ENCODE data around the gene ARHGAP15. TPM values are rescaled to one million over a fixed set of nuclear protein-coding genes. Genes with fewer than 3 reads are reported as not detected.

ARHGAP15 gene
- polyA plus RNA-seq, 1 donor from 2014 or later, result 0.30 TPM

DNA sequence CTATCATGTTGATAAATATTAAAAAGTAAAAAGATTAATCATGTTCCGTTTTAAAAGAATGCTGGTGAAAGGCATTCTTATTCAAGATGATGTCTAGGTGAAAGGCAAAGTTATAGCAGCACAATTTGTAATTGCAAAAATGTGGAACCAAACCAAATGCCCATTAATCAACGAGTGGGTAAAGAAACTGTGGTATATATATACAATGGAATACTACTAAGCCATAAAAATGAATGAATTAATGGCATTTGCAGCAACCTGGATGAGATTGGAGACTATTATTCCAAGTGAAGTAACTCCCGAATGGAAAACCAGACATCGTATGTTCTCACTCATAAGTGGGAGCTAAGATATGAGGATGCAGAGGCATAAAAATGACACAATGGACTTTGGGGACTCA is 286.4 kb downstream of the ARHGAP15 start:
- Histone ChIP-seq H3K4me2 (ENCODE audit: low read length) (no peak overlapping the region), H4K20me1 (ENCODE audit: insufficient read depth) (no peaks in the 10 kb centered on the region), H3K27ac (ENCODE audit: low read length) (no peak overlapping the region), H3K27me3 (ENCODE audit: insufficient read depth, low read depth, low read length) (no peaks in the 10 kb centered on the region), H3F3A (ENCODE audit: insufficient read depth, low read length, poor library complexity, severe bottlenecking) (no peaks in the 10 kb centered on the region), H3K4me3 (ENCODE audit: low read length) (no peak overlapping the region), H3K36me3 (ENCODE audit: insufficient read depth, low read length) (no peaks in the 10 kb centered on the region), H3K9me2 (ENCODE audit: insufficient read depth, low read length) (no peaks in the 10 kb centered on the region), H3K9ac (ENCODE audit: low read length) (no peak overlapping the region), H3K79me2 (replicated peaks; ENCODE audit: insufficient read depth, low read length) (no peaks in the 10 kb centered on the region), H2AFZ (ENCODE audit: low read depth, low read length) (no peak overlapping the region), H3K9me3 (ENCODE audit: low read length) (no peaks in the 10 kb centered on the region)
- TF ChIP-seq MXI1 (conservative IDR thresholded peaks at IDR 0.05; ENCODE audit: poor library complexity, severe bottlenecking) (no peak), EZH2 (IDR thresholded peaks at IDR 0.05; ENCODE audit: borderline replicate concordance, insufficient read depth, low read length, poor library complexity, severe bottlenecking) (no peak), CTCF (IDR thresholded peaks at IDR 0.05; ENCODE audit: poor library complexity, severe bottlenecking) (no peak), SMC3 (conservative IDR thresholded peaks at IDR 0.05; ENCODE audit: poor library complexity) (no peak), EP300 (conservative IDR thresholded peaks at IDR 0.05; ENCODE audit: poor library complexity, severe bottlenecking) (no peak), RAD21 (conservative IDR thresholded peaks at IDR 0.05) (no peak)
- TF ChIP-seq, protein P1, sequence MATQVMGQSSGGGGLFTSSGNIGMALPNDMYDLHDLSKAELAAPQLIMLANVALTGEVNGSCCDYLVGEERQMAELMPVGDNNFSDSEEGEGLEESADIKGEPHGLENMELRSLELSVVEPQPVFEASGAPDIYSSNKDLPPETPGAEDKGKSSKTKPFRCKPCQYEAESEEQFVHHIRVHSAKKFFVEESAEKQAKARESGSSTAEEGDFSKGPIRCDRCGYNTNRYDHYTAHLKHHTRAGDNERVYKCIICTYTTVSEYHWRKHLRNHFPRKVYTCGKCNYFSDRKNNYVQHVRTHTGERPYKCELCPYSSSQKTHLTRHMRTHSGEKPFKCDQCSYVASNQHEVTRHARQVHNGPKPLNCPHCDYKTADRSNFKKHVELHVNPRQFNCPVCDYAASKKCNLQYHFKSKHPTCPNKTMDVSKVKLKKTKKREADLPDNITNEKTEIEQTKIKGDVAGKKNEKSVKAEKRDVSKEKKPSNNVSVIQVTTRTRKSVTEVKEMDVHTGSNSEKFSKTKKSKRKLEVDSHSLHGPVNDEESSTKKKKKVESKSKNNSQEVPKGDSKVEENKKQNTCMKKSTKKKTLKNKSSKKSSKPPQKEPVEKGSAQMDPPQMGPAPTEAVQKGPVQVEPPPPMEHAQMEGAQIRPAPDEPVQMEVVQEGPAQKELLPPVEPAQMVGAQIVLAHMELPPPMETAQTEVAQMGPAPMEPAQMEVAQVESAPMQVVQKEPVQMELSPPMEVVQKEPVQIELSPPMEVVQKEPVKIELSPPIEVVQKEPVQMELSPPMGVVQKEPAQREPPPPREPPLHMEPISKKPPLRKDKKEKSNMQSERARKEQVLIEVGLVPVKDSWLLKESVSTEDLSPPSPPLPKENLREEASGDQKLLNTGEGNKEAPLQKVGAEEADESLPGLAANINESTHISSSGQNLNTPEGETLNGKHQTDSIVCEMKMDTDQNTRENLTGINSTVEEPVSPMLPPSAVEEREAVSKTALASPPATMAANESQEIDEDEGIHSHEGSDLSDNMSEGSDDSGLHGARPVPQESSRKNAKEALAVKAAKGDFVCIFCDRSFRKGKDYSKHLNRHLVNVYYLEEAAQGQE (IDR thresholded peaks at IDR 0.05; ENCODE audit: borderline replicate concordance), result no peak

DNA sequence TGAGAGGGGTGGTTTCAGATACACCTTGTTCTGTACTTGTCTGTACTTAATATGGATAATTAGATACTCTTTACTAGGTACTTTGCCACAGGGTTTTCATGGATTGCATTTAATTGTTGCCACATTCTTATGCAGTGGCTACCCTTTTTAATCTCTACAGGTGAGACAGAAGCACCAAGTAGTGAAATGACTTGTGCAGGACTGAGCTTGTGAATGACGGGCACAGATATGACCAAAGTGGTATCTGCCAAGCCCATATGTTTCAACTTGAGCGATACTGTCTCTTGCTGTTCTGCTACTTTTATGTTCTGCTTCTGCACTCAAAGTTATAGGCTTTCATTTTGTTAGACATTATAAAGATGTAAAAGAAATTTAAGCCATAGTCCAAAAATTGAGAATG is 288.2 kb downstream of the ARHGAP15 start:
- Histone ChIP-seq H4K20me1 (ENCODE audit: insufficient read depth) (no peaks in the 10 kb centered on the region), H3F3A (ENCODE audit: insufficient read depth, low read length, poor library complexity, severe bottlenecking) (no peaks in the 10 kb centered on the region), H2AFZ (ENCODE audit: low read depth, low read length) (no peak overlapping the region), H3K9ac (ENCODE audit: low read length) (no peak overlapping the region), H3K79me2 (replicated peaks; ENCODE audit: insufficient read depth, low read length) (no peaks in the 10 kb centered on the region), H3K27me3 (ENCODE audit: insufficient read depth, low read depth, low read length) (no peaks in the 10 kb centered on the region), H3K4me2 (ENCODE audit: low read length) (no peak overlapping the region), H3K36me3 (ENCODE audit: insufficient read depth, low read length) (no peaks in the 10 kb centered on the region), H3K9me3 (ENCODE audit: low read length) (no peaks in the 10 kb centered on the region), H3K27ac (ENCODE audit: low read length) (no peak overlapping the region), H3K9me2 (ENCODE audit: insufficient read depth, low read length) (no peaks in the 10 kb centered on the region), H3K4me3 (ENCODE audit: low read length) (no peak overlapping the region)
- TF ChIP-seq MXI1 (conservative IDR thresholded peaks at IDR 0.05; ENCODE audit: poor library complexity, severe bottlenecking) (no peak), SMC3 (conservative IDR thresholded peaks at IDR 0.05; ENCODE audit: poor library complexity) (no peak), EP300 (conservative IDR thresholded peaks at IDR 0.05; ENCODE audit: poor library complexity, severe bottlenecking) (no peak), CTCF (IDR thresholded peaks at IDR 0.05; ENCODE audit: poor library complexity, severe bottlenecking) (no peak), EZH2 (IDR thresholded peaks at IDR 0.05; ENCODE audit: borderline replicate concordance, insufficient read depth, low read length, poor library complexity, severe bottlenecking) (no peak), RAD21 (conservative IDR thresholded peaks at IDR 0.05) (no peak), TAF1 (IDR thresholded peaks at IDR 0.05; ENCODE audit: low read depth) (no peak), POLR2AphosphoS5 (IDR thresholded peaks at IDR 0.05) (no peak)
